DOHH2 (cell line): ENCODE results near the gene R3HDM2.

Source experiments
- EZH2phosphoT487 ChIP-seq: fragments of 200-600 bp; sonication (generic); IDR thresholded peaks from 2 replicates; pipeline ENCODE4 v1.6.1; 2017; ENCODE audit warnings: borderline replicate concordance, mild to moderate bottlenecking, antibody characterized with exemption, low read length, moderate library complexity, mixed read lengths
- TF ChIP-seq, protein P1 (sequence below): fragments of 200-600 bp; sonication (generic); IDR thresholded peaks from one replicate; pipeline ENCODE4 v1.5.1; 2014; ENCODE audit warnings: antibody characterized with exemption, mild to moderate bottlenecking, low read depth, low read length; ENCODE audit not compliant: poor library complexity, severe bottlenecking

GRCh38 chr12:57272337-57273151, 158.3 kb downstream of the R3HDM2 start:
- TF ChIP-seq, protein P1, sequence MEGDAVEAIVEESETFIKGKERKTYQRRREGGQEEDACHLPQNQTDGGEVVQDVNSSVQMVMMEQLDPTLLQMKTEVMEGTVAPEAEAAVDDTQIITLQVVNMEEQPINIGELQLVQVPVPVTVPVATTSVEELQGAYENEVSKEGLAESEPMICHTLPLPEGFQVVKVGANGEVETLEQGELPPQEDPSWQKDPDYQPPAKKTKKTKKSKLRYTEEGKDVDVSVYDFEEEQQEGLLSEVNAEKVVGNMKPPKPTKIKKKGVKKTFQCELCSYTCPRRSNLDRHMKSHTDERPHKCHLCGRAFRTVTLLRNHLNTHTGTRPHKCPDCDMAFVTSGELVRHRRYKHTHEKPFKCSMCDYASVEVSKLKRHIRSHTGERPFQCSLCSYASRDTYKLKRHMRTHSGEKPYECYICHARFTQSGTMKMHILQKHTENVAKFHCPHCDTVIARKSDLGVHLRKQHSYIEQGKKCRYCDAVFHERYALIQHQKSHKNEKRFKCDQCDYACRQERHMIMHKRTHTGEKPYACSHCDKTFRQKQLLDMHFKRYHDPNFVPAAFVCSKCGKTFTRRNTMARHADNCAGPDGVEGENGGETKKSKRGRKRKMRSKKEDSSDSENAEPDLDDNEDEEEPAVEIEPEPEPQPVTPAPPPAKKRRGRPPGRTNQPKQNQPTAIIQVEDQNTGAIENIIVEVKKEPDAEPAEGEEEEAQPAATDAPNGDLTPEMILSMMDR: no peak
- TF ChIP-seq EZH2phosphoT487: no peak
